HG03103 (cell line): ENCODE results near the gene OR8B4.
"Not testable (repeated sequence)": the region's sequence is repeated elsewhere in the genome, so short reads cannot be mapped to it uniquely, and the experiment has no call there.

Source experiments
- ATAC-seq: cut with Tn5 transposase; IDR thresholded peaks from one replicate; pipeline ENCODE4 v1.9.1; 2021; ENCODE audit warnings: low read depth; ENCODE audit not compliant: unreplicated experiment

OR8B4 gene, protein sequence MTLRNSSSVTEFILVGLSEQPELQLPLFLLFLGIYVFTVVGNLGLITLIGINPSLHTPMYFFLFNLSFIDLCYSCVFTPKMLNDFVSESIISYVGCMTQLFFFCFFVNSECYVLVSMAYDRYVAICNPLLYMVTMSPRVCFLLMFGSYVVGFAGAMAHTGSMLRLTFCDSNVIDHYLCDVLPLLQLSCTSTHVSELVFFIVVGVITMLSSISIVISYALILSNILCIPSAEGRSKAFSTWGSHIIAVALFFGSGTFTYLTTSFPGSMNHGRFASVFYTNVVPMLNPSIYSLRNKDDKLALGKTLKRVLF

DNA sequence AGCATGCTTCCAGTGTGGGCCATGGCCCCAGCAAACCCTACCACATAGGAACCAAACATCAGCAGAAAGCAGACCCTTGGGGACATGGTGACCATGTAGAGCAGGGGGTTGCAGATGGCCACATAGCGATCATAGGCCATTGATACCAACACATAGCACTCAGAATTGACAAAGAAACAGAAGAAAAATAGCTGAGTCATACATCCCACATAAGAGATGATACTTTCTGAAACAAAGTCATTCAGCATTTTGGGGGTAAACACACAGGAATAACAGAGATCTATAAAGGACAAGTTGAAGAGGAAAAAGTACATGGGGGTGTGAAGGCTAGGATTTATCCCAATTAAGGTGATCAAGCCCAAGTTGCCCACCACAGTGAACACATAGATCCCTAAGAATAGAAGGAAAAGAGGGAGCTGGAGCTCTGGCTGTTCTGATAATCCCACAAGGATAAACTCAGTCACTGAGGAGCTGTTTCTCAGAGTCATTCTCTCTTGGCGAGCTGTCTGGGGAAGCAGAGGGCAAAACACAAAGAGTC, at the start of gene OR8B4:
Gene OR8B4, minus strand, starts transcription at position 488 of the 538 bp plus-strand sequence. Its CDS starts 0 bp downstream, at position 488.
- ATAC-seq, result no peak

DNA sequence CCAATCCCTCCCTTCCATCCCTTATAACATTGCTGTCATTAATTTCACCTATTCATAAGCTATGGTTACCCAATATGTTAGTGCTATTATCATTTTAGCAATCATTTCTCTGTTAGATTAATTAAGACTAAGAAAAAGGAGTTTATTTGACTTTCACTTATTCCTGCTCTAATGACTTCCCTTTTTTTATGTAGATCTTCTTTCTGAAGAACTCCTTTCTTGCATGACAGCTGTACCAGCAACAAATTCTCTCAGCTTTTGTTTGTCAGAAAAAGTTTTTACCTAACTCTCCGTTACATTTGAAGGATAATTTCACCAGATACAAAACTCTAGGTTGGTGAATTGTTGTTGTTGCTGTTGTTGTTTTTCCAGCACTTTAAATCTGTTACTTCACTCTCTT, 49.4 kb upstream of the OR8B4 start:
- ATAC-seq, result no peak

DNA sequence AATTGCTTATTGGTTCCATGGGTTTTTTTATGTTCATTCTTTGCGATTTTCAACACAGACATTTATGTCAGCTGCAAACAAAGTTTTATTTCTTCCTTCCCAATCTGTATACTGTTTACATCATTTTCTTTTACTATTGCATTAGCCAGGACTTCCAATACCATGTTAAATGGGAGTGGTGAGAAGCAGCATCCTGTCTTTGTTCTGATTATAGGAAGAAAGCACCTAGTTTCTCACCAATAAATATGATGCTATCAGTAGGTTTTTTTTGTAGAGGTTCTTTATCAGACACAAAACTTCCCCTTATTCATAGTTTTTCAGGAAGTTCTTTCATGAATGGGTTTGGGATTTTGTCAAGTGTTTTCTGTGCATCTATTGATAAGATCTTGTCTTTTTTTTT, 48.8 kb upstream of the OR8B4 start:
- no peak for ATAC-seq

DNA sequence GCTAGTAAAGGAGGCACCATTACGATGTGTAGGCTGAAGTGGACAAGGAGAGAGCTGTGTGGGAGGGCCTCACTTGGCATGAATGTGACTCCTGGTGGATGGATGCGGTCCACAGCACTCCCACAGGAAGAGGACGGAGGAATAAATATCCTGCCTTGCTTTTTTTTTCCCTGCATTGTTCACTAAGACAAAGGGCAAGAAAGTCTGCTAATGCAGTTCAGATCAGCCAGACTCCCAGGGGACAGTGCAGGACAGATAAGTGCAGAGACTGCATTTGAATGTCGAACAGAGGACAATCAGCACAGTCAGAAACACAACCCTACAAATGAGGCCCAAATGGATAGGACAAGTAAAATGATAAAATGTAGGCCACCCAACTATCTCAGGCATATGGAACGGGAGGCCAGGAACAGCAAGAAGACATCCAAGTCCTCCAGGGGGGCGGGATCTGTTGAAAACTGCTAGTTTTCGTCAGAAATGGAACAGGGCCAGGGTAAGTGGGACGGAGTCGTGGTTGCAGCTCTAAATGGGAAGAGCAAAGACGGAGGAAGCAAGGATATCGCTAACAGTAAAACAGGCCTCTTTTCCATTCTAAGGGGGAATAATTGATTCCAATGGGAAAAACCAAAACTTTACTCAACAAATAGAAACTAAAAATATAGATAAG, 46.0 kb upstream of the OR8B4 start:
- ATAC-seq, result no peak

DNA sequence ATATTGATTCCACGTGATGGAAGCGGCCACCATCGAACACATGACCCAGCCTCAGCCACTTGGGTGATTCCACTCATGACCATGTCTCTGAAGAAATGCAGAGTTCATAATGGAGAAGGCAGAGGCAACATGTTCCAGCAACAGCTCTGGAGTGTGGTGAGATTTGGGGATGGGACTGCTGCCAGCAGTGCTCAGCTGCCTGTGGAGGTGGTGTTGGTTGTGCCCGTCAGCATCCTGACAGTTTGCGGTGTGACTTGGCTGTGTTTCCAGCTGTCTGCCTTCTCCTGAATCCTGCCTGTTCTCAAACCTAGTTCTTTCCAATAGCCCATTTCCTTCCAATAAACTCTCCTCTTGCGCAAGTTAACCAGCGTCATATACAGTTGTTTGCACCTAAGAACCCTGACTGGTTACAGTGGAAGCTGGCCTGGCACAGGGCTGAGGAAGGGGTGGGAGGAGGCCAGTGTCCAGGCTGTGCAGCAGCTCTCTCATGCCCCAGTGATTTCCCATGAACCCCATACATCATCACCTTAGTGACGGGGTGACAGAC, 42.8 kb upstream of the OR8B4 start:
- no peak for ATAC-seq

DNA sequence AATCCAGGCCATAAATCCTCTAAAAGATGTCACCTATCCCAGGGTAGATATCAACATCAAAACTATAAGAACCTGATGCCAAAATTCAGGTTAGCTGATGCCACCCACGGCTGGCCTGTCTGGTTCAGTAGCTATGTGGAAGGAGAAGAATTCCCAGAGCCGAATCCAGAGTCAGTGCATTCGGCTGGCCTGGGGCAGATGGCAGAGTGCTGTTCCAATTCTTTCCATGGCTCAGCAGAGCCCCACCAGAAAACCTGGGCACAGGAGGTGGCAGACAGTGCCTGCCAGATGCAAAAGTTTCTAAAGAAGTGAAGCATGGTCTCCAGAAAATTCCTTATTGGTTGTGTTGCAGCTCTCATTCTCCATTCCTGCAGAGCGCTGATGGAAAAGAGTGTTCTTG, 40.7 kb upstream of the OR8B4 start:
- ATAC-seq, result no peak

DNA sequence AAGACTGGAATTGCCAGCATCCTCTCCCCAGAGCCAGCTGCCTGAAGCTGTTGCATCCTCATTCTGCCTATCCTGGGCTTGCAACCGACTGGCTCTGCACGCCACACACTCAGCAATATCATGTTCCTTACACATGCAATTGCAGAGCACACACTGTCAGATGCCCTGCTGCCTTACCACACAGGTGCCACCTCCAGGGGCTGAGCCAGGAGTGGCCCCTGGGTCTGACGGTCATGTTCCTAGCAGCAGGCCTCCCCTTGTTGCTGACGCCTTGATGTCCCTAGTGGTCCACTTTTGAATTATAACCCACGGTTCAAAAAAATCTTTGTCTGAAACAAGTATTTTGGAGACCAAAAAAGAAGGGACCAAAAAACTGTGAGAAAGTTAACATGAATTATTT, 39.3 kb upstream of the OR8B4 start:
- ATAC-seq, result no peak

DNA sequence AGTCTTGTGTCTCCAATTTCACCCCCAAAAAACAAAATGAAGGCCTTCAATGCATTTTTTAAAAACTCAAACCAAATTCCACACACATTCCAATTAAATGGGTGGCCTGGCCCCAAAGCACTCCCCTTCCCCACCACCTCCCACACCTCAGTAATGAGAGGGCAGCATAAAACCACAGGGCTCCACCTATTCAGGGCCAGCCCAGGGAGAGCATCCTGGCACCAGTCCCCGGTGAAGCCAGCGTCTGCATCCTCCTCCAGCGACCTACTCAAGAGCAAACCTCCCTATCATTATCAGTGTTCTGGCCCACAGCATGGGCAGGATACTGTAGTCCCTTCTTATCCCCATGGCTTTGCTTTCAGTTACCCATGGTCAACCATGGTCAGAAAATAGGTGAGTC, 38.7 kb upstream of the OR8B4 start:
- ATAC-seq, result no peak

DNA sequence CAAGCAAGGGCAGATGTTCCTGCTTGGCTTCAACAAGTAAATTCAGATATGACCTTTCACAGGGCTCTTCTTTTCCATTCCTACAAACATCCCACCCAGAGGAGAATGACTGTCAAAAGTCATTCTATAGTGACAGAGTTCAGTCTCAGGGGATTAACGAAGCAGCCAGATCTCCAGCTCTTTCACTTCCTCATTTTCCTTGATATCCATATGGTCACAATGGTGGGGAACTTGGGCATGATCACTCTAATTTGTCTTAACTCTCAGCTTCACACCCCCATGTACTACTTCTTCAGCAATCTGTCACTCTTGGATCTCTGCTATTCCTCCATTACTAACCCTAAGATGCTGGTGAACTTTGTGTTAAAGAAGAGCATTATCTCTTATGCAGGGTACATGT, 35.8 kb upstream of the OR8B4 start:
- ATAC-seq, result no peak

DNA sequence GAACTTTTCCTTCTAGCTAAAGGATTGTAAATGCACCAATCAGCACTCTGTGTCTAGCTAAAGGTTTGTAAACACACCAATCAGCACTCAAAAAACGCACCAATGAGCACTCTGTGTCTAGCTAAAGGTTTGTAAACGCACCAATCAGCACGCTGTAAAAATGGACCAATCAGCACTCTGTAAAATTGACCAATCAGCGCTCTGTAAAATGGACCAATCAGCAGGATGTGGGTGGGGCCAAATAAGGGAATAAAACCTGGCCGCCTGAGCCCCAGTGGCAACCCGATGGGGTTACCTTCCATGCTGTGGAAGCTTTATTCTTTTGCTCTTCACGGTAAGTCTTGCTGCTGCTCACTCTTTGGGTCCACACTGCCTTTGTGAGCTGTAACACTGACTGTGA, 34.7 kb upstream of the OR8B4 start:
- ATAC-seq, result not testable (repeated sequence)

DNA sequence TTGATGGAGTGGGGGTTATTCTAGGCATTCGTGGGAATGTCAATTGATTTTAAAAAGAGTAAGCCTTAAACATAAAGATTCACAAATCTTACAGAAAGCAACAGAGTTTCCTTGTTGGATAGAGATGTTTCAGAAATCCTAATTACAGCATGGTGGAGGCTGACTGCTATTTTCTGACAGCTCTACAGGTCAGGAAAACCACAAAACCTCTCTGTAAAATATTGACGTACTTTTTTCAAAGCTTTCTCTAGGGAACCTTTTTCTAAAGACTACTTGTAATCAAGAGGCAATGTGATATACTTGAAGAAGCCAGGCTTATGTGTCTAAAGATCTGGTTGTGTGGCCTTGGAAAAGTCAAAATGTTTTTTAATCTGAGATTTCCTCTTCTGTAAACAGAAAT, 29.9 kb upstream of the OR8B4 start:
- no peak for ATAC-seq

DNA sequence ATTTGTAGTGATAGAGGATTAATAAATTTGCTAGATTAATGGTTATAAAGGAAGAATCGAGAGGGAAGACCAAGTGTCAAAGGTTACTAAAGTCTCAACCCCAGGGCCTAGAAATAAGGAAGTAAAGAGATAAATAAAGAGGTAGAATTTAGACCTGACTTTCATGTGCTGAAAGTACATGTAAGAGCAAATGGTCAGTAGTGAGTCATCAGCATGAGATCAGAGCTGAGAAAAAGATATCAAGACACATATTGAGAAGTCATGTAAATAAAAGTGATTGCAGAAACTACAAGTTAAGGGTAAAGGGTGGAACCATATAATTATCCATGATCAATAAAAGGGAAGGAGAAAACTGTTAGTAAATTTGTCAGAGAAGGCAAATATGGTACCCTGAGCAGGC, 22.2 kb upstream of the OR8B4 start:
- ATAC-seq, result no peak

DNA sequence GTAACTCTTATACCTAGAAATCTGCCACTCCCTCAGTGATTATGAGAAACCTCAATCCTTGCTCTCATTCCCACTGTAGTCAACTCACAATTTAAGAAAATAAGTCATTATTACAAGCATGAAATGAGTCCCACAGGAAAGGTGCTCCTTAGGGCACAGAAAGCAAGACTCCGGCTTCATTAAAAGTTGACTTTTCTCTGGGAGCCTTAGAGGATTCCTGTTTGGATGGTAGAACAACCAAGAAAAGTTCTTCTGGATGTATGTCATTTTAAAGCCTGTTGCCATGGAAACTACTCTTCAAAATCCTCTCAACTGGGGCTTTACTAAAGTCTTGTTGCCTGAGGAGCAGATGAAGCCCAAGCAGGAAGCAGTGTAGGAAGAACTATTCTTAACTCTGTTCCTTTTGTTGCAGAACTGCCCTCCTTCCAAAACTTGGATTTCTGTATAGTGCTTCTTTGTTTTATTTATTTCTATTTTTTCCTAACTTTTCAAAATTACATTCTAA, 21.0 kb upstream of the OR8B4 start, which contains the start of gene OR8B8:
Gene OR8B8, minus strand, starts transcription at position 51 of the 505 bp plus-strand sequence. CDS start 4,611 bp downstream, outside the sequence.
- ATAC-seq, result no peak

DNA sequence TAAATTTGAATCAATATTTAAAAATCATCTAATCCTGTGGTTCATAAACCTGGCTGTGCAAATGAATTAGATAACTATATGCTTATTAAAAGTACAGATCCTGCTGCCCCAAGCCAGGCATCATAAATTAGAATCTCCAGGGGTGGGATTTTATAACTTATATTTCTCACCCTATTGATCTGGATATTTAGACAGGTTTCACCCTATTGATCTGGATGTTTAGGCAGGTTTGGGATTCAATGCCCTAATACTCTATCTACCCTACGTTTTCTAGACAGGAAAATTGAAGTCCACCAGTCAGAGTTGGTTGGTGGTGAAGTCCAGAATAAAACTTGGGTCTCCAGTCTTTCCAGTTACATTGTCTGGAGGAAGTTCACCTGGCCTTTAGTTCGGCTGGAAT, 18.2 kb upstream of the OR8B4 start:
- ATAC-seq, result no peak

DNA sequence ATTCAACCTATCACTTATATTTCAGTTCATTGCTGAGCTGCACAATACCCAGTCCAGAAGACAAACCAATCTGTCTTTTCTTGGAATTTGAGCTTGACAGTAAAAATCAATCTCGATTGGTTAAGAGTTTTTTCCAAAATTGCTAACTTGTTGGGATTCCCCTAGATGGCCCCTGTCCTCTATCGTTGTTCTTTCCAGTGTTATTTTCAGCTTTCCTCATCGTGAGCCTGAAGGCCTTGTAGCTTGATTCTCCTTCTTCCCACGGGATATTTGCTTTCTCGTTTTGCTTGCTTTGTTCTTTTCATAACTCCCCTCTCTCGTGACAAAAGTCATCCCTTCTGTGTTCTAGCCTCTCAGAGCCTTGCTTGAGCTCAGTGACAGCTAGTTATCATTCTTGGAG, 17.8 kb upstream of the OR8B4 start:
- no peak for ATAC-seq

DNA sequence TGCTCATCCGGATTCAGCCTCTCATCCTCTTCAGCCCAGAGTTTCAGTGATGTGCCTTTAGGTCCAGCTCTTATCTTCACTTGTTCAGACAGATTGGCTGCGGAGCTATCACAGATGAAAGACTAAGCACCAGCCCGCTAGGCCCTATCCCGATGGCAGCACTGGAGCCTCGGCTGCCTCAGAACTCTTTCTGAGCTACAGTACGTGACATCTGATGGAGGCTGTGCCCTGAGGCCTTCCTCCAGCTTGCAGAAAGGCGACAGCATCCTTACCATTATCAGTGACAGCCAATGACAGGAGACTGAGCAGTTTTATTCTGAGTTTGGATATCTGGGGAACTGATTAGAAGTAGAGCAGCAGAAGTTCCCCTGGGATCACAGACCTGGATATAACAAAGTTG, 16.8 kb upstream of the OR8B4 start:
- ATAC-seq, result no peak

DNA sequence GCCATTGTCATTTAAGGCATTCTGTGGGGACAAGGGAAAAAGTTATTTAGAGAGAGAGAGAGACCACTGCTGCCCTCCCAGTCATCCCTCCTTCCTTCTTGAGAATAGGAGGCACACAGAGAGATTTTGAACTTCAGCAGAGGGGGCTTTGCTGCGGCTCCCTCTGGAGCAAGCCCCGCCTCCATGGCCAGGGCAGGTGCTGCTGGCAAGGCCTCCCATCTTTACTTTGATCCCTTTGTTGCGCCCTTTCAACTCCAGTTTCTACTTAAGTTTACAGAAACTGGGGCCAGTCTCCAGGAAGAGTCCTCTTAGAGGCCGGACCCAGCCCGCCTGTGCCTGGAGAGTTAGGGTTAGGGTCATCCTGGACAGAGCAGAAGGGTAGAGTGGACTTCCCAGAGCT, 16.4 kb upstream of the OR8B4 start:
- ATAC-seq, result no peak

DNA sequence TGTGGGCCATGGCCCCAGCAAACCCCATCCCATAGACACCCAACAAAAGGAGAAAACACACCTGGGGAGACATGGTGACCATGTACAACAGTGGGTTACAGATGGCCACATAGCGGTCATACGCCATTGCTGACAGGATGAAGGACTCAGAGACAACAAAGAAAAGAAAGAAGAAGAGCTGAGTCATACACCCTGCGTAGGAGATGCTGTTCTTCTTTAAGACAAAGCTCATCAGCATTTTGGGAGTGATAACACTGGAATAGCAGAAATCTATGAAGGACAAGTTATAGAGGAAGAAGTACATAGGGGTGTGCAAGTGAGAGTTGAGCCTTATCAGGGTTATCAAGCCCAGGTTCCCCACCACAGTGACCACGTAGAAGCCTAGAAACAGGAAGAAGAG, 15.9 kb upstream of the OR8B4 start:
- ATAC-seq, result no peak

DNA sequence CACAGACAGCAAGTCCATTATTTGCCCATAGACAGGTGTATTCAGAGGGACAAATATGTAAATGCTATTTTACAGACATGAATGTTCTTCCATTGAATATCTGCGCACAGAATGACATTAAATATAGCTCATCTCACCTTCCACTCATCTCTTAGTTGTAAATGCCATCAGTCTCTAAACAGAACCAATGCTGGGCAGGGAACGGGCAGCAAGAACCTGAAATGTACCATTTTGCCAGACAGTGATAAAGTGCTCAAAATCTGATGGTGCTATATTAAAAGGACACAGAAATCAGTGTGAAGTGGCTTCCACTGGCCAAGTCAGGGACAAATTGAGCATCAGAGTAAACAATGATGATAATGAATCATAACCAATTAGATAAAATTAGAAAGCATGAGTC, 10.0 kb upstream of the OR8B4 start:
- no peak for ATAC-seq

DNA sequence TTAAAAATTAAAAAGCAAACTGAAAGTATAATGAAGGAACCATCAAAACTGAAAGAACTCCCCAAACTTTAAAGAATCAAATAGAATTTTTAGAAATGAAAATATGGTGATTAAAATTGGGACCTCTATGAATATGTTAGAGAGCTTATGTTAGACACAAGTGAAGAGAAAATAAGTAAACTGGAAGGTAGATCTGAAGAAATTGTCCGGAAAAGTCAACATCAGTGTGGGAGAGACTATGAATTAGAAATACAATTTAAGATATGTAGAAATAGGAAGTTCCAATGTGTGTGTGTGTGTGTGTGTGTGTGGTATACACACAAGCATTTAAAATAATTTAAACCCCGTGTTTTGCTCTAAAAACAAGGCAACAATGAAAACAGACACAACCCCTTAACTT, 4.9 kb upstream of the OR8B4 start:
- no peak for ATAC-seq

DNA sequence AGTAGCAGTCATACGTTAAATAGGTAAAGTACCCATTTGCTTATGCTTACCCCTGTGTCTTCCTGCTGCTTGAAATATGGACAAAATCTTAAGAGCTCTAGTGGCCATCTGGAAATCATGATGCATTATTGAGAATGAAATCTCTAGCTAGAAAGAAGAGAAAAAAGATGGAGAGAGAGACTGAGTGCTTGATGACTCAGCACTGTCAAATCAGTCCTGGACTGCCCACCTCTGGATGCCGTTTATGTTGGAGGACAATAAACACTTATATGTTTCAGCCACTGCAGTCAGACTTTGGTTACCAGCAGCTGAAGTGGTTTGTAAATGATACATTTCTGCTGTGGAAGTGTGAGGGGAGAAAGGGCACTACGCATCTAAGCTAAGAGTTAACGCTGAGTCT, 3.6 kb downstream of the OR8B4 start:
- ATAC-seq, result no peak
